Measurements from ENCODE around the gene MLLT10. TPM values are rescaled to one million over a fixed set of nuclear protein-coding genes. Genes with fewer than 3 reads are reported as not detected.
"Not testable (repeated sequence)": the region's sequence is repeated elsewhere in the genome, so short reads cannot be mapped to it uniquely, and the experiment has no call there.

Gene MLLT10
- total and polyA plus RNA-seq, 9 donors, result 23.6 to 55.1 (median 36.8) TPM

DNA sequence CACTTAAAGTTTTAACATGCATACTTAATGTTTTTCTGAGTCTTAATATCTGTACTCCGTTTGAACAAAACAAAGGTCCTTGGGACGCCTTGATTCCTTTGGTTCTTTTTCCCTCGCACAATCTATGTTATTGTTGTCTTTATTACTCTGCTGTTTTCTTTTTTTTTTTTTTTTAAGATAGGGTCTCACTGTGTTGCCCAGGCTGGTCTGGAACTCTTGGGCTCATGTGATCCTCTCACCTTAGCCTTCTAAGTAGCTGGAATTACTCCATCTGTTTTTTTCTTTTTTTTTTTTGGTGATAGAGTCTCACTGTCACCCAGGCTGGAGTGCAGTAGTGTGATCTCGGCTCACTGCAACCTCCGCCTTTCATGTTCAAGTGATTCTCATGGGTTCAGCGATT is 13.2 kb downstream of the MLLT10 start:
- no peaks in the 10 kb centered on the region for H3K4me1 ChIP-seq (ENCODE audit: insufficient read depth)
- H3K9me3 ChIP-seq, result no peaks in the 10 kb centered on the region
- H3K4me3 ChIP-seq, result no peak overlapping the region
- no peaks in the 10 kb centered on the region for H3K27me3 ChIP-seq
- intact Hi-C loops (cut with DNase I), result no loop called here
- no peak overlapping the region for H3K27ac ChIP-seq
- H3K36me3 ChIP-seq, result no peaks in the 10 kb centered on the region
- TF ChIP-seq EP300 (IDR thresholded peaks at IDR 0.05) (no peak), POLR2A (IDR thresholded peaks at IDR 0.05) (no peak)
- TF ChIP-seq, protein P1, sequence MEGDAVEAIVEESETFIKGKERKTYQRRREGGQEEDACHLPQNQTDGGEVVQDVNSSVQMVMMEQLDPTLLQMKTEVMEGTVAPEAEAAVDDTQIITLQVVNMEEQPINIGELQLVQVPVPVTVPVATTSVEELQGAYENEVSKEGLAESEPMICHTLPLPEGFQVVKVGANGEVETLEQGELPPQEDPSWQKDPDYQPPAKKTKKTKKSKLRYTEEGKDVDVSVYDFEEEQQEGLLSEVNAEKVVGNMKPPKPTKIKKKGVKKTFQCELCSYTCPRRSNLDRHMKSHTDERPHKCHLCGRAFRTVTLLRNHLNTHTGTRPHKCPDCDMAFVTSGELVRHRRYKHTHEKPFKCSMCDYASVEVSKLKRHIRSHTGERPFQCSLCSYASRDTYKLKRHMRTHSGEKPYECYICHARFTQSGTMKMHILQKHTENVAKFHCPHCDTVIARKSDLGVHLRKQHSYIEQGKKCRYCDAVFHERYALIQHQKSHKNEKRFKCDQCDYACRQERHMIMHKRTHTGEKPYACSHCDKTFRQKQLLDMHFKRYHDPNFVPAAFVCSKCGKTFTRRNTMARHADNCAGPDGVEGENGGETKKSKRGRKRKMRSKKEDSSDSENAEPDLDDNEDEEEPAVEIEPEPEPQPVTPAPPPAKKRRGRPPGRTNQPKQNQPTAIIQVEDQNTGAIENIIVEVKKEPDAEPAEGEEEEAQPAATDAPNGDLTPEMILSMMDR (IDR thresholded peaks at IDR 0.05), result no peak
- 79 to 89% (median 87%) methylated on average over 6 of the region's 6 CpGs for WGBS, 3 donors
- DNase-seq, result no peak

DNA sequence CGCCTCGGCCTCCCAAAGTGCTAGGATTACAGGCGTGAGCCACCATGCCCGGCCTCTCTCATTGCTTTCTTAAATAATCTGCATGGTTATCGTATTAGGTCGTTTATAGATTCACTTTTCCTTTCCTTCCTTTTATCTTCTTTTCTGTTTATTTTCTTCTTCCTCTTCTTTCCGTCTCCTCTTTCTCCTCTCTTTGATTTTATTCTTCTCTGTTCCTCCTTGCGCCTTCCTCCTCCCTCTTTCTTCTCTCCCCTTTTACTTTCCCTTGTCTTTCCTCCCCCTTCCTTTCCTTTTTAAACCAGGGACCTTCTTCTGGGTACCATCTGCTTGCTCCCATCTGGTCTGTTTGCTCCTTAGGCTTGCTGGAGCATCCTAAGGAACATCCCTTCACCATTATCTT is 18.6 kb downstream of the MLLT10 start:
- Histone ChIP-seq H3K4me1 (ENCODE audit: insufficient read depth) (peaks cover 2% of the 10 kb centered on the region), H3K36me3 (no peaks in the 10 kb centered on the region), H3K27ac (no peak overlapping the region), H3K9me3 (no peaks in the 10 kb centered on the region), H3K27me3 (no peaks in the 10 kb centered on the region), H3K4me3 (no peak overlapping the region)
- WGBS, 3 donors, result 94 to 95% (median 94%) methylated on average over 8 of the region's 8 CpGs
- DNase-seq, result no peak
- TF ChIP-seq, protein P1 (IDR thresholded peaks at IDR 0.05), result no peak
- TF ChIP-seq EP300 (IDR thresholded peaks at IDR 0.05) (no peak), POLR2A (IDR thresholded peaks at IDR 0.05) (no peak)
- intact Hi-C loops (cut with DNase I), result loop anchor here in 1 of 4 donors (10.0 kb wide), 1 partner anchor 162 kb away; no protein-coding TSS in a partner anchor

DNA sequence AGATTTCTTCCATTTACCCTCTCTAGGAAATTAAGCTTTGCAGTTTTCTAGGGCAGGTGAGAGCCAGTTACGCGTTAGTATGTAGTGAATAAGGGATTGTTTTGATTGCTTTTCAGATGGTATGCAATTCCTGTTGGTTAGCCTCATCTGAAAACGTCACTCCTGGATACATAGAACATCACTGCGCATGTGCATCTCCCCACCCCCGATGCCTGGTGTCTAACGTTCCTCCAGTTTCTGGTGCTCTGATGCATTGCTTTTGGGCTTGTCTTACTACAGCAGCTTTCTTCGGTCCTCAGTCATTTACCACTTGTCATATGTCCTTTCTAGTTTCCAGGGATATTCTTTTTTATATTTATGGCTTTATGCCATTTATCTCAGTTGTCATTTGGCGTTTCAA is 22.5 kb downstream of the MLLT10 start:
- no peaks in the 10 kb centered on the region for H3K27me3 ChIP-seq
- TF ChIP-seq, protein P1 (IDR thresholded peaks at IDR 0.05), result no peak
- TF ChIP-seq POLR2A (IDR thresholded peaks at IDR 0.05), result no peak
- TF ChIP-seq EP300 (IDR thresholded peaks at IDR 0.05), result no peak
- no peaks in the 10 kb centered on the region for H3K9me3 ChIP-seq
- peaks cover 3% of the 10 kb centered on the region for H3K4me1 ChIP-seq (ENCODE audit: insufficient read depth)
- H3K4me3 ChIP-seq, result no peak overlapping the region
- WGBS, 3 donors, result 87 to 88% (median 88%) methylated on average over 8 of the region's 8 CpGs
- intact Hi-C loops (cut with DNase I), result loop anchor here in 1 of 4 donors (10.0 kb wide), 1 partner anchor 158 kb away; no protein-coding TSS in a partner anchor
- no peak for DNase-seq
- no peaks in the 10 kb centered on the region for H3K36me3 ChIP-seq
- no peak overlapping the region for H3K27ac ChIP-seq

DNA sequence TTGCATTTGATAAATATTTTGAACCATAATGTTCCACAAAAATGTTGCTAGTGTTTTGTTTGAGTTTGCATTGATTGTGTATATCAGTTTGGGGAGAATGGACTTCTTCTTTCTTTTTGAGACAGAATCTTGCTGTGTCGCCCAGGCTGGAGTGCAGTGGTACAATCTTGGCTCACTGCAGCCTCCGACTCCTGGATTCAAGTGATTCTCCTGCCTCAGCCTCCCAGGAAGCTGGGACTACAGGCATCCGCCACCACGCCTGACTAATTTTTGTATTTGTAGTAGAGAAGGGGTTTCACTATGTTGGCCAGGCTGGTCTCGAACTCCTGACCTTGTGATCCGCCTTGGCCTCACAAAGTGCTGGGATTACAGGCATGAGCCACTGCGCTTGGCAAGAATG is 25.0 kb downstream of the MLLT10 start:
- H3K27me3 ChIP-seq; H3K36me3 ChIP-seq; H3K4me3 ChIP-seq; H3K9me3 ChIP-seq; H3K27ac ChIP-seq; DNase-seq; H3K4me1 ChIP-seq (ENCODE audit: insufficient read depth): not testable (repeated sequence)
- intact Hi-C loops (cut with DNase I), result loop anchor here in 1 of 4 donors (10.0 kb wide), 1 partner anchor 156 kb away; no protein-coding TSS in a partner anchor
- WGBS, 3 donors, result 96 to 97% (median 96%) methylated on average over 7 of the region's 7 CpGs

DNA sequence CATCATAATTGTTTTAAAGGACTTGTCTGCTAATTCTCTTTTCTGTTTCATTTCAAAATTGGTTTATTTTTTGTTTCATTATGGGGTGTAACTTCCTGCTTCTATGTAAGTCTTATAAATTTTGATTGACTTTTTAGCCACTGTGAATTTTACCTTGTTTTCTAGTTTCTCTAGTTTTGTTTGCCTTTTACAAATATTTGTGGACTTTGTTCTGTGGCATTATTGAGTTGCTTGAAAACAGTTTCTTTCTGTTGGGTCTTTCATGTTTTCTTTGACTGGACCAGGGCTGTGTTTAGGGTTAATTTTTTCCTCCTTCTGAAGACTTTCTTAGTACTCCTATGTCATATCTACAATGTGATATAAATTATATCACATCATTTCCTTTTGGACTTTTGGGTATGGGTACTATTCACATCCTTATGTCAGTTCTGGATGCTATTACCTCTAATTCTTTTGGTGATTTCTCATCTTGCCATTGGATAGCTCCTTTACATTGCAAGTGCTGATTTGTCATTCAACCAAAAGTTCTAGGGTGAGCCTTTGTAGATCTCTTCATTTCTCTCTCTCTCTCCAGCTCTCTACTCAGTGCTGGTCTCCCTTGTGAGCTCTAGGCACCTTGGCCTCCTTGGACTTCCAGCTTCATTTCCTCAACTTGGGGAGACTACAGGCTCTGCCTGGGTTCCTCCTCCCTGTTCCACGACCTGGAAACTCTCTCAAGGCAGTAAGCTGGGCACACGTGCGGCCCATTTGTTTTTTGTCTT is 36.9 kb downstream of the MLLT10 start:
- no peak for TF ChIP-seq POLR2A (IDR thresholded peaks at IDR 0.05)
- TF ChIP-seq, protein P1 (IDR thresholded peaks at IDR 0.05), result no peak
- TF ChIP-seq EP300 (IDR thresholded peaks at IDR 0.05), result no peak
- no peak for DNase-seq
- WGBS, 3 donors, result 68 to 71% (median 68%) methylated on average over 3 of the region's 3 CpGs
- H3K4me1 ChIP-seq (ENCODE audit: insufficient read depth), result peaks cover 19% of the 10 kb centered on the region
- H3K27me3 ChIP-seq, result no peaks in the 10 kb centered on the region
- no peaks in the 10 kb centered on the region for H3K36me3 ChIP-seq
- intact Hi-C loops (cut with DNase I), result no loop called here
- no peaks in the 10 kb centered on the region for H3K9me3 ChIP-seq
- H3K27ac ChIP-seq, result no peak overlapping the region
- no peak overlapping the region for H3K4me3 ChIP-seq

Measured in ovary (tissue), 9 donors.